ENCODE results near the gene CIDEC. TPM values are rescaled to one million over a fixed set of nuclear protein-coding genes. Genes with fewer than 3 reads are reported as not detected.
A peak's percentile ranks its signal among the peaks of the same experiment; 100 is the strongest.

The CIDEC gene
- total RNA-seq, 2 experiments from 2014 or later, result not detected

- Mint-ChIP-seq H3K27me3 (no peaks in the 10 kb centered on the region), H3K27ac (no peak overlapping the region), H3K9me3 (no peaks in the 10 kb centered on the region), H3K4me1 (ENCODE audit: low read depth) (peaks cover 28% of the 10 kb centered on the region), H3K4me3 (no peak overlapping the region), H3K36me3 (ENCODE audit: low read depth) (peaks cover 19% of the 10 kb centered on the region)
- H3K27me3 ChIP-seq (ENCODE audit: control insufficient read depth in 1 of 2, insufficient read depth in 2 of 2, low read length in 2 of 2), result no peaks in the 10 kb centered on the region
- DNase-seq, result no peak
- H3K4me3 ChIP-seq (ENCODE audit: low read length), result no peak overlapping the region
- ChIA-PET CTCF (no interaction called here), POLR2A (interaction anchor here (1.1 kb wide), 1 partner anchor 44 kb away, joined by 3 read pairs; the partner anchor contains the start of gene JAGN1)
- no peak for ATAC-seq (ENCODE audit: poor library complexity)
- TF ChIP-seq CTCF (IDR thresholded peaks at IDR 0.05), result no peak
- intact Hi-C loops (cut with DNase I, micrococcal nuclease), result loop anchor here in 1 of 2 experiments (5.0 to 10.0 kb wide), 3 partner anchors 86 to 439 kb away; partner anchors contain the start of gene CRELD1
- H3K9me3 ChIP-seq (ENCODE audit: control insufficient read depth in 1 of 2, insufficient read depth in 1 of 2, low read length in 2 of 2), result peaks cover 0 to 4% of the 10 kb centered on the region in 2 experiments
- H3K4me1 ChIP-seq (ENCODE audit: insufficient read depth, low read length), result peaks cover 28% of the 10 kb centered on the region
- H3K27ac ChIP-seq (ENCODE audit: low read depth in 1 of 2, low read length in 2 of 2), result no peak overlapping the region
- peaks cover 8% of the 10 kb centered on the region for H3K36me3 ChIP-seq (ENCODE audit: insufficient read depth, low read length)
These were observed 33.8 kb downstream of the CIDEC start for GRCh38 chr3:9846231-9846630.

GRCh38 chr3:9843715-9844438, 36.2 kb downstream of the CIDEC start, which contains the start of gene RPUSD3:
Gene RPUSD3 (minus strand): TSS chr3:9844008. CDS start chr3:9843990, 18 bp downstream.
- peaks cover 25% of the 10 kb centered on the region for H3K36me3 ChIP-seq (ENCODE audit: insufficient read depth, low read length)
- intact Hi-C loops (cut with DNase I, micrococcal nuclease), result loop anchor here (2.0 to 10.0 kb wide), 6 partner anchors 47 to 441 kb away; partner anchors contain the start of genes JAGN1 (in 2 of the 2), ARPC4 (in 1 of the 2), CRELD1 (in 1 of the 2) and TADA3 (in 1 of the 2)
- peak within 1 kb of the TSS; percentile 80 for H3K27ac Mint-ChIP-seq
- peak; percentile 93 to 98 (median 96) for DNase-seq
- peaks cover 28% of the 10 kb centered on the region for H3K4me1 Mint-ChIP-seq (ENCODE audit: low read depth)
- peaks cover 28% of the 10 kb centered on the region for H3K4me1 ChIP-seq (ENCODE audit: insufficient read depth, low read length)
- no peaks in the 10 kb centered on the region for H3K27me3 ChIP-seq (ENCODE audit: control insufficient read depth in 1 of 2, insufficient read depth in 2 of 2, low read length in 2 of 2)
- peak; percentile 98 for ATAC-seq (ENCODE audit: poor library complexity)
- H3K27me3 Mint-ChIP-seq, result no peaks in the 10 kb centered on the region
- no peak for TF ChIP-seq CTCF (IDR thresholded peaks at IDR 0.05)
- peak within 1 kb of the TSS; percentile 73 for H3K4me3 ChIP-seq (ENCODE audit: low read length)
- peaks cover 0 to 4% of the 10 kb centered on the region in 2 experiments for H3K9me3 ChIP-seq (ENCODE audit: control insufficient read depth in 1 of 2, insufficient read depth in 1 of 2, low read length in 2 of 2)
- ChIA-PET CTCF (interaction anchor here (1.1 to 2.9 kb wide), 2 partner anchors 89 to 99 kb away, joined by 3 to 7 read pairs; partner anchors contain the start of gene CRELD1), POLR2A (interaction anchor here (1.0 to 3.1 kb wide), 5 partner anchors 47 to 199 kb away, joined by 3 to 17 read pairs (median 4); partner anchors contain the start of genes ARPC4, CRELD1, JAGN1 and TADA3)
- H3K9me3 Mint-ChIP-seq, result no peaks in the 10 kb centered on the region
- H3K36me3 Mint-ChIP-seq (ENCODE audit: low read depth), result peaks cover 32% of the 10 kb centered on the region
- peak within 1 kb of the TSS; percentile 98 for H3K4me3 Mint-ChIP-seq
- H3K27ac ChIP-seq (ENCODE audit: low read depth in 1 of 2, low read length in 2 of 2), result peak within 1 kb of the TSS; percentile 21 to 38

DNA sequence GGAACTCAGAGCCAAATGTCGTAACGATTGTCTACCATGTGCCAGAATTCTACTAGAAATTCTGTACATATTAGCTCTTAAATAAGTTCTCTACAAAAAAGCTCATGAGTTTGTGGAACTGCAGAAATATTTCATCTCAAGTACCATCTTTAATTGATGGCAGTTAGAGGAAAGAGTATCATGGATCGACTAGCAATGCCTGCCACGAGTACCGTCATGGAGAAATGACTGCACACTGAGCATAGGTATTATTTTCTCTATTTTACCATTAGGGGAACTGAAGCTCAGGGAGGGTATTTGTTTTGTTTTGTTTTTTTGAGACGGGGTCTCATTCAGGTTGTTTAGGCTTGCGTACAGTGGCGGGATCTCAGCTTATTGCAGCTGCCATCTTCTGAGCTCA, 39.0 kb downstream of the CIDEC start:
- CTCF ChIA-PET, result no interaction called here
- peaks cover 37% of the 10 kb centered on the region for H3K36me3 ChIP-seq (ENCODE audit: insufficient read depth, low read length)
- no peak for ATAC-seq (ENCODE audit: poor library complexity)
- H3K4me1 ChIP-seq (ENCODE audit: insufficient read depth, low read length), result peaks cover 28% of the 10 kb centered on the region
- Mint-ChIP-seq H3K4me3 (peak overlapping the region; percentile 48), H3K27me3 (no peaks in the 10 kb centered on the region), H3K27ac (no peak overlapping the region), H3K9me3 (no peaks in the 10 kb centered on the region), H3K4me1 (ENCODE audit: low read depth) (peaks cover 28% of the 10 kb centered on the region), H3K36me3 (ENCODE audit: low read depth) (peaks cover 45% of the 10 kb centered on the region)
- H3K4me3 ChIP-seq (ENCODE audit: low read length), result no peak overlapping the region
- no peak overlapping the region for H3K27ac ChIP-seq (ENCODE audit: low read depth in 1 of 2, low read length in 2 of 2)
- intact Hi-C loops (cut with DNase I, micrococcal nuclease), result loop anchor here (5.0 to 10.0 kb wide), 4 partner anchors 49 to 444 kb away; partner anchors contain the start of genes ARPC4 (in 1 of the 2), CRELD1 (in 1 of the 2) and TADA3 (in 1 of the 2)
- POLR2A ChIA-PET, result interaction anchor here (0.7 kb wide), 1 partner anchor 192 kb away, joined by 3 read pairs; the partner anchor contains the start of gene MTMR14
- TF ChIP-seq CTCF (IDR thresholded peaks at IDR 0.05), result no peak
- no peak for DNase-seq
- no peaks in the 10 kb centered on the region for H3K9me3 ChIP-seq (ENCODE audit: control insufficient read depth in 1 of 2, insufficient read depth in 1 of 2, low read length in 2 of 2)
- no peaks in the 10 kb centered on the region for H3K27me3 ChIP-seq (ENCODE audit: control insufficient read depth in 1 of 2, insufficient read depth in 2 of 2, low read length in 2 of 2)

Data from CD4-positive, alpha-beta T cell (primary cell).